ENCODE measurements around the gene SLC25A31. TPM values are rescaled to one million over a fixed set of nuclear protein-coding genes. Genes with fewer than 3 reads are reported as not detected.

Gene SLC25A31
- total and polyA plus RNA-seq, 10 of the 15 experiments (the other 5 are each of a cell fraction or from before 2014, with no cell fraction given) = not detected

DNA sequence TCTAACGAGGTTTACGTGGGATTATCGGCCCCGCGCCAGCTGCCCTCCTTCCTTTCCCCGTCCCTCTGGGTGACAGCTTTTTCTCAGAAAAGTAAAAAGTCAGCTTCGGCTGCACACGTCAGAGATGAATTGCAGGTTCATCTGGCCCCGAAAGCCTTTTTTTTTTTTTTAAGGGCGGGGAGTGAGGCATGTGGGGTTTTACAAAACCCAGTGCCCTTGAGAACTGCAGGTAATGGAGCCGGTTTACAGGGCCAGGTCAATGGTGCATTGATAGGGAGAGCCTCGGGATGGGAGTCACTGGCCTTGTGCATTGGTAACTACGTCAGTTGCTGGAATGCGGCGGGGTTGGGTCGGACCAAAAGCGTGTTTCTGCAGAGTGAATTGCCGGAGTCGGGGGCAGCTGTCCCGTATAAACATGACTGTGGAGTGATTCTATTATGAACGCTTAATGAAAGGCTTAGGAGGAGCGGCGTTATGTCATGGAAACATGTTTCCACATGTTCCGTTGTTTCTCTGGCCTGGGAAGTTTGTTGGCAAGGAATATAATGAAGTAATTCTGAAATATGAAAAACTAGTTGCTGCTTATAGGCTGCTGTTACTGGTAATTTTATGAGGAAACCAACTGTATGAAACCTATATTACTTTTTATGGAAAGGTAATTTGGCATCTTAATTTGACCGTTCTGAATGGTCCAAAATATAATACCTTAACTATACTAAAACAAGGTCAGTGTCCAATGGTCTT, 53.0 kb downstream of the SLC25A31 start (continued):
- TF ChIP-seq TCF3 (IDR thresholded peaks at IDR 0.05; ENCODE audit: borderline replicate concordance, insufficient read depth, low read depth, low read length) (no peak), CEBPZ (IDR thresholded peaks at IDR 0.05; ENCODE audit: low read depth, low read length) (no peak), IKZF2 (IDR thresholded peaks at IDR 0.05) (peak in 1 of 2 experiments; percentile 8; a peak in 1 of 4 replicates), NFYA (IDR thresholded peaks at IDR 0.05; ENCODE audit: borderline replicate concordance, low read depth, low read length) (no peak), CREB1 (IDR thresholded peaks at IDR 0.05; ENCODE audit: low read depth) (peak; percentile 51; the same call in 1 of the 2 replicates)
- TF ChIP-seq, protein P1, sequence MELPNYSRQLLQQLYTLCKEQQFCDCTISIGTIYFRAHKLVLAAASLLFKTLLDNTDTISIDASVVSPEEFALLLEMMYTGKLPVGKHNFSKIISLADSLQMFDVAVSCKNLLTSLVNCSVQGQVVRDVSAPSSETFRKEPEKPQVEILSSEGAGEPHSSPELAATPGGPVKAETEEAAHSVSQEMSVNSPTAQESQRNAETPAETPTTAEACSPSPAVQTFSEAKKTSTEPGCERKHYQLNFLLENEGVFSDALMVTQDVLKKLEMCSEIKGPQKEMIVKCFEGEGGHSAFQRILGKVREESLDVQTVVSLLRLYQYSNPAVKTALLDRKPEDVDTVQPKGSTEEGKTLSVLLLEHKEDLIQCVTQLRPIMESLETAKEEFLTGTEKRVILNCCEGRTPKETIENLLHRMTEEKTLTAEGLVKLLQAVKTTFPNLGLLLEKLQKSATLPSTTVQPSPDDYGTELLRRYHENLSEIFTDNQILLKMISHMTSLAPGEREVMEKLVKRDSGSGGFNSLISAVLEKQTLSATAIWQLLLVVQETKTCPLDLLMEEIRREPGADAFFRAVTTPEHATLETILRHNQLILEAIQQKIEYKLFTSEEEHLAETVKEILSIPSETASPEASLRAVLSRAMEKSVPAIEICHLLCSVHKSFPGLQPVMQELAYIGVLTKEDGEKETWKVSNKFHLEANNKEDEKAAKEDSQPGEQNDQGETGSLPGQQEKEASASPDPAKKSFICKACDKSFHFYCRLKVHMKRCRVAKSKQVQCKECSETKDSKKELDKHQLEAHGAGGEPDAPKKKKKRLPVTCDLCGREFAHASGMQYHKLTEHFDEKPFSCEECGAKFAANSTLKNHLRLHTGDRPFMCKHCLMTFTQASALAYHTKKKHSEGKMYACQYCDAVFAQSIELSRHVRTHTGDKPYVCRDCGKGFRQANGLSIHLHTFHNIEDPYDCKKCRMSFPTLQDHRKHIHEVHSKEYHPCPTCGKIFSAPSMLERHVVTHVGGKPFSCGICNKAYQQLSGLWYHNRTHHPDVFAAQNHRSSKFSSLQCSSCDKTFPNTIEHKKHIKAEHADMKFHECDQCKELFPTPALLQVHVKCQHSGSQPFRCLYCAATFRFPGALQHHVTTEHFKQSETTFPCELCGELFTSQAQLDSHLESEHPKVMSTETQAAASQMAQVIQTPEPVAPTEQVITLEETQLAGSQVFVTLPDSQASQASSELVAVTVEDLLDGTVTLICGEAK (IDR thresholded peaks at IDR 0.05; ENCODE audit: borderline replicate concordance) = 0 out of 2 replicates have a peak, but pooled peaks have one; percentile 12

Measured in GM12878 (cell line).